ENCODE measurements around the gene ACOT11.

ACOT11 gene

GRCh38 chr1:54564312-54565112 lies 16.5 kb downstream of the ACOT11 start:
- DNase-seq (ENCODE audit: low read depth in 2 of 2) = no peak

GRCh38 chr1:54565113-54565501 lies 17.1 kb downstream of the ACOT11 start:
- no peak for DNase-seq (ENCODE audit: low read depth in 2 of 2)

GRCh38 chr1:54566438-54567141 lies 18.6 kb downstream of the ACOT11 start:
- DNase-seq (ENCODE audit: low read depth in 2 of 2) = no peak

GRCh38 chr1:54567961-54568360 lies 19.9 kb downstream of the ACOT11 start:
- DNase-seq (ENCODE audit: low read depth in 2 of 2) = no peak

- DNase-seq (ENCODE audit: low read depth in 2 of 2) = no peak
Measured at GRCh38 chr1:54569339-54569738, 21.3 kb downstream of the ACOT11 start.

- no peak for DNase-seq (ENCODE audit: low read depth in 2 of 2)
Measured at GRCh38 chr1:54570161-54570560, 22.1 kb downstream of the ACOT11 start.

GRCh38 chr1:54571326-54571725 lies 23.3 kb downstream of the ACOT11 start:
- no peak for DNase-seq (ENCODE audit: low read depth in 2 of 2)

- no peak for DNase-seq (ENCODE audit: low read depth in 2 of 2)
Measured at GRCh38 chr1:54571803-54572541, 23.9 kb downstream of the ACOT11 start.

GRCh38 chr1:54572542-54572850 lies 24.5 kb downstream of the ACOT11 start:
- no peak for DNase-seq (ENCODE audit: low read depth in 2 of 2)

GRCh38 chr1:54574158-54574778 lies 26.2 kb downstream of the ACOT11 start:
- no peak for DNase-seq (ENCODE audit: low read depth in 2 of 2)

- no peak for DNase-seq (ENCODE audit: low read depth in 2 of 2)
Measured at GRCh38 chr1:54575161-54575560, 27.1 kb downstream of the ACOT11 start.

GRCh38 chr1:54575605-54576290 lies 27.7 kb downstream of the ACOT11 start:
- DNase-seq (ENCODE audit: low read depth in 2 of 2) = no peak

GRCh38 chr1:54577612-54578011 lies 29.6 kb downstream of the ACOT11 start:
- DNase-seq (ENCODE audit: low read depth in 2 of 2) = no peak

- DNase-seq (ENCODE audit: low read depth in 2 of 2) = no peak
Measured at GRCh38 chr1:54579337-54579781, 31.3 kb downstream of the ACOT11 start.

- DNase-seq (ENCODE audit: low read depth in 2 of 2) = no peak
Measured at GRCh38 chr1:54580856-54581550, 33.0 kb downstream of the ACOT11 start.

- no peak for DNase-seq (ENCODE audit: low read depth in 2 of 2)
Measured at GRCh38 chr1:54581621-54582035, 33.6 kb downstream of the ACOT11 start.

- no peak for DNase-seq (ENCODE audit: low read depth in 2 of 2)
Measured at GRCh38 chr1:54582566-54583306, 34.7 kb downstream of the ACOT11 start.

GRCh38 chr1:54583307-54583686 lies 35.3 kb downstream of the ACOT11 start:
- no peak for DNase-seq (ENCODE audit: low read depth in 2 of 2)

GRCh38 chr1:54583871-54584270 lies 35.8 kb downstream of the ACOT11 start:
- no peak for DNase-seq (ENCODE audit: low read depth in 2 of 2)

GRCh38 chr1:54584575-54584974 lies 36.5 kb downstream of the ACOT11 start:
- no peak for DNase-seq (ENCODE audit: low read depth in 2 of 2)

Measured in stimulated activated CD8-positive, alpha-beta memory T cell treated with anti-CD3 and anti-CD28 coated beads, Interleukin-7, amount 100 ng/mL, for 4 hours (primary cell).